ENCODE data around the gene GRIK2. TPM values are rescaled to one million over a fixed set of nuclear protein-coding genes. Genes with fewer than 3 reads are reported as not detected.

GRIK2 gene
- total RNA-seq, 1 experiment from 2014 or later, result 0.70 TPM

- H3K56ac ChIP-seq (ENCODE audit: insufficient read length, low read depth, low read length), result no peak overlapping the region
- no peak for TF ChIP-seq CTCF (conservative IDR thresholded peaks at IDR 0.05)
- H2BK20ac ChIP-seq (ENCODE audit: low read depth, low read length, poor library complexity, severe bottlenecking), result no peak overlapping the region
- no peak overlapping the region for H2BK120ac ChIP-seq (ENCODE audit: low read depth, low read length, poor library complexity, severe bottlenecking)
- no peak overlapping the region for H2BK12ac ChIP-seq (ENCODE audit: insufficient read length, low read depth, low read length)
- H3K27me3 Mint-ChIP-seq (ENCODE audit: low read depth), result no peaks in the 10 kb centered on the region
- H2BK5ac ChIP-seq (ENCODE audit: insufficient read length, low read length), result no peak overlapping the region
- H3K9me3 ChIP-seq (ENCODE audit: control insufficient read depth, low read depth, low read length), result no peaks in the 10 kb centered on the region
- H3K79me1 ChIP-seq (ENCODE audit: insufficient read depth, low read depth, low read length, poor library complexity, severe bottlenecking), result no peaks in the 10 kb centered on the region
- H2BK15ac ChIP-seq (ENCODE audit: low read depth, low read length), result no peak overlapping the region
- H3K27ac Mint-ChIP-seq, result no peak overlapping the region
- H4K91ac ChIP-seq (ENCODE audit: insufficient read length, low read depth, low read length), result no peak overlapping the region
- H4K5ac ChIP-seq (ENCODE audit: insufficient read length, low read depth, low read length), result no peak overlapping the region
- H3T11ph ChIP-seq (ENCODE audit: low read length), result no peak overlapping the region
- no peak overlapping the region for H4K8ac ChIP-seq (replicated peaks; ENCODE audit: insufficient read length, low read depth, low read length)
- no peak overlapping the region for H3K18ac ChIP-seq (ENCODE audit: insufficient read length, low read depth, low read length)
- H3K9ac ChIP-seq (ENCODE audit: extremely low read depth, insufficient read length, low read length), result no peak overlapping the region
- no peaks in the 10 kb centered on the region for H4K20me1 ChIP-seq (ENCODE audit: control insufficient read depth, insufficient read depth, insufficient read length)
- H2AFZ ChIP-seq (ENCODE audit: low read length), result no peak overlapping the region
- no peak overlapping the region for H3K4me3 Mint-ChIP-seq
- no peaks in the 10 kb centered on the region; the same call in 1 of the 2 replicates for H3K4me1 ChIP-seq (ENCODE audit: insufficient read depth, low read length)
- no peaks in the 10 kb centered on the region for H3K79me2 ChIP-seq (ENCODE audit: insufficient read depth, low read length)
- no peaks in the 10 kb centered on the region for H3K27me3 ChIP-seq (ENCODE audit: insufficient read depth, low read length)
- H3K4me2 ChIP-seq (ENCODE audit: insufficient read depth, insufficient read length, low read length), result no peak overlapping the region
- DNase-seq, result no peak
- H3K27ac ChIP-seq (ENCODE audit: insufficient read length, low read depth, low read length), result no peak overlapping the region
- no peak overlapping the region for H2AK5ac ChIP-seq (ENCODE audit: insufficient read length, low read length)
- no peaks in the 10 kb centered on the region for H3K36me3 Mint-ChIP-seq (ENCODE audit: insufficient read depth in 1 of 3, low read depth in 3 of 3)
- H3K23ac ChIP-seq (ENCODE audit: insufficient read length, low read depth, low read length), result no peak overlapping the region
- H3K4me1 Mint-ChIP-seq, result peaks cover 2 to 7% of the 10 kb centered on the region in 2 experiments; a peak in 2 of 4 replicates
- H3K9me3 Mint-ChIP-seq, result no peaks in the 10 kb centered on the region
- no peaks in the 10 kb centered on the region for H3K23me2 ChIP-seq (ENCODE audit: insufficient read length, low read depth, low read length, poor library complexity, severe bottlenecking)
- no peak overlapping the region for H3K14ac ChIP-seq (ENCODE audit: insufficient read depth, low read length)
- H3K4ac ChIP-seq (ENCODE audit: low read depth, low read length), result no peak overlapping the region
Observed at GRCh38 chr6:101443315-101443714, 49.8 kb downstream of the GRIK2 start.

All from H9 (cell line).